ENCODE measurements around the gene PYROXD2. TPM values are rescaled to one million over a fixed set of nuclear protein-coding genes. Genes with fewer than 3 reads are reported as not detected.

PYROXD2 gene
- polyA plus RNA-seq, 1 of the 3 experiments (the other 2 are of a cell fraction) = 26.7 TPM

- Histone ChIP-seq H3K9ac (no peak overlapping the region), H2AFZ (ENCODE audit: low read depth) (no peak overlapping the region), H3K27ac (ENCODE audit: low read depth in 2 of 2, low read length in 1 of 2) (no peak overlapping the region), H3K36me3 (replicated peaks in 1 of 2; ENCODE audit: control insufficient read depth in 1 of 2, insufficient read depth in 2 of 2, low read length in 1 of 2) (no peaks in the 10 kb centered on the region), H3K79me2 (ENCODE audit: insufficient read depth) (no peaks in the 10 kb centered on the region), H3K9me2 (no peaks in the 10 kb centered on the region; the same call in 1 of the 2 replicates), H3K4me2 (no peak overlapping the region), H4K20me1 (ENCODE audit: insufficient read depth) (no peaks in the 10 kb centered on the region), H3K4me1 (ENCODE audit: control insufficient read depth in 1 of 2, insufficient read depth in 2 of 2, low read depth in 1 of 2, low read length in 1 of 2) (peaks cover 0 to 20% of the 10 kb centered on the region in 2 experiments; a peak in 2 of 4 replicates), H3K9me3 (no peaks in the 10 kb centered on the region), H3K27me3 (ENCODE audit: insufficient read depth) (no peaks in the 10 kb centered on the region; the same call in 1 of the 2 replicates), H3K4me3 (ENCODE audit: low read depth in 2 of 2, low read length in 1 of 2) (no peak overlapping the region), H3F3A (replicated peaks; ENCODE audit: insufficient read depth) (peaks cover 4% of the 10 kb centered on the region)
- POLR2A ChIA-PET = no interaction called here
- CTCF ChIA-PET = interaction anchor here (0.8 to 3.1 kb wide), 4 partner anchors 10 to 214 kb away, joined by 4 to 13 read pairs (median 6); no protein-coding TSS in a partner anchor
- 73% methylated on average over 12 of the region's 12 CpGs for WGBS (ENCODE audit: low lambda C conversion rate)
- DNase-seq = peak; percentile 42
- no peak for TF ChIP-seq FOSL2 (IDR thresholded peaks at IDR 0.05; ENCODE audit: borderline replicate concordance, low read depth)
- TF ChIP-seq USF1 (IDR thresholded peaks at IDR 0.05; ENCODE audit: borderline replicate concordance, low read depth) = no peak
- TF ChIP-seq ELF1 (IDR thresholded peaks at IDR 0.05) = no peak
- no peak for TF ChIP-seq EP300 (IDR thresholded peaks at IDR 0.05; ENCODE audit: borderline replicate concordance in 1 of 2, low read depth in 1 of 2, low read length in 1 of 2)
- TF ChIP-seq GATA2 (CRISPR knock-in tag; IDR thresholded peaks at IDR 0.05) = no peak
- no peak for TF ChIP-seq EZH2phosphoT487 (IDR thresholded peaks at IDR 0.05; ENCODE audit: borderline replicate concordance, low read depth)
- TF ChIP-seq CTCF (IDR thresholded peaks at IDR 0.05) = no peak
- no peak for TF ChIP-seq JUND (IDR thresholded peaks at IDR 0.05)
- no peak for TF ChIP-seq REST (IDR thresholded peaks at IDR 0.05; ENCODE audit: low read depth, low read length)
- no peak for TF ChIP-seq FOXM1 (IDR thresholded peaks at IDR 0.05; ENCODE audit: low read depth)
- no peak for TF ChIP-seq RCOR1 (IDR thresholded peaks at IDR 0.05; ENCODE audit: low read length)
- no peak for TF ChIP-seq YY1 (IDR thresholded peaks at IDR 0.05; ENCODE audit: low read depth)
- no peak for TF ChIP-seq GABPA (IDR thresholded peaks at IDR 0.05; ENCODE audit: low read depth)
- TF ChIP-seq RFX5 (IDR thresholded peaks at IDR 0.05; ENCODE audit: low read length) = no peak
- TF ChIP-seq NRF1 (IDR thresholded peaks at IDR 0.05; ENCODE audit: low read depth, low read length) = no peak
- TF ChIP-seq ZBTB33 (IDR thresholded peaks at IDR 0.05; ENCODE audit: borderline replicate concordance, low read depth) = no peak
- no peak for TF ChIP-seq MEF2A (IDR thresholded peaks at IDR 0.05; ENCODE audit: borderline replicate concordance, low read depth)
- TF ChIP-seq MXI1 (IDR thresholded peaks at IDR 0.05; ENCODE audit: low read depth, low read length) = no peak
- TF ChIP-seq NFIC (IDR thresholded peaks at IDR 0.05; ENCODE audit: borderline replicate concordance) = no peak
- TF ChIP-seq PBX3 (IDR thresholded peaks at IDR 0.05) = no peak
Observed at GRCh38 chr10:98456686-98457482, 41.9 kb upstream of the PYROXD2 start.
